ENCODE measurements around the gene CEACAM18.
A peak's percentile ranks its signal among the peaks of the same experiment; 100 is the strongest.

The CEACAM18 gene

GRCh38 chr19:51503896-51504295, 25.6 kb downstream of the CEACAM18 start:
- peak; percentile 40 for DNase-seq (ENCODE audit: low read depth)
- no peak overlapping the region for H3K4me3 ChIP-seq (ENCODE audit: low read depth, low read length)
- TF ChIP-seq CTCF (IDR thresholded peaks at IDR 0.05; ENCODE audit: low read depth, low read length) (no peak), POLR2A (IDR thresholded peaks at IDR 0.05; ENCODE audit: extremely low read depth, insufficient read length) (no peak), MYC (IDR thresholded peaks at IDR 0.05; ENCODE audit: low read depth, low read length) (no peak)
- TF ChIP-seq, protein P1, sequence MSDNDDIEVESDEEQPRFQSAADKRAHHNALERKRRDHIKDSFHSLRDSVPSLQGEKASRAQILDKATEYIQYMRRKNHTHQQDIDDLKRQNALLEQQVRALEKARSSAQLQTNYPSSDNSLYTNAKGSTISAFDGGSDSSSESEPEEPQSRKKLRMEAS (IDR thresholded peaks at IDR 0.05; ENCODE audit: low read depth, low read length), result no peak

DNA sequence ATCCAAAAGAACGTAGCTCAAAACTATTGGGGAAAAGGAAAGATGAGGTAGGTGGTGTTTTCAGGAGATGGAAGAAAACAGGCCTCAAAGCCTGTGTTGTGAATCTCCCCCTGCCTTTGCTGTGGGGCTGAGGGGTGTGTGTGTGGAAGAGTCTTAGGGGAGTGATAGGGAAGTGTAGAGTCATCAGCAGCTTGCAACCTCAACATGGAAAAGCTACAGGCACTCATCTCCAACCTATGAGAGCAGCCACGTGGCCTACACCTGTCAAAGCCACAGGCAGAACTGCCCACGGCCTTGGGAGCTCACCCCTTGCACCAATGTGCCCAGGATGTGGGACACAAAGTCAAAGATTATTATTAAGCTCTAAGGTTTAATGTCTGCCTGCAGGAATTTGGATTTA, 27.6 kb downstream of the CEACAM18 start:
- TF ChIP-seq MYC (IDR thresholded peaks at IDR 0.05; ENCODE audit: low read depth, low read length) (no peak), CTCF (IDR thresholded peaks at IDR 0.05; ENCODE audit: low read depth, low read length) (no peak), POLR2A (IDR thresholded peaks at IDR 0.05; ENCODE audit: extremely low read depth, insufficient read length) (no peak)
- TF ChIP-seq, protein P1 (IDR thresholded peaks at IDR 0.05; ENCODE audit: low read depth, low read length), result no peak
- no peak overlapping the region for H3K4me3 ChIP-seq (ENCODE audit: low read depth, low read length)
- DNase-seq (ENCODE audit: low read depth), result no peak

GRCh38 chr19:51507192-51507591, 28.9 kb downstream of the CEACAM18 start:
- H3K4me3 ChIP-seq (ENCODE audit: low read depth, low read length), result no peak overlapping the region
- no peak for TF ChIP-seq MYC (IDR thresholded peaks at IDR 0.05; ENCODE audit: low read depth, low read length)
- TF ChIP-seq CTCF (IDR thresholded peaks at IDR 0.05; ENCODE audit: low read depth, low read length), result no peak
- TF ChIP-seq POLR2A (IDR thresholded peaks at IDR 0.05; ENCODE audit: extremely low read depth, insufficient read length), result no peak
- TF ChIP-seq, protein P1 (IDR thresholded peaks at IDR 0.05; ENCODE audit: low read depth, low read length), result no peak
- no peak for DNase-seq (ENCODE audit: low read depth)

GRCh38 chr19:51507640-51508058, 29.3 kb downstream of the CEACAM18 start:
- peak; percentile 18 for DNase-seq (ENCODE audit: low read depth)
- no peak for TF ChIP-seq POLR2A (IDR thresholded peaks at IDR 0.05; ENCODE audit: extremely low read depth, insufficient read length)
- H3K4me3 ChIP-seq (ENCODE audit: low read depth, low read length), result no peak overlapping the region

- DNase-seq (ENCODE audit: low read depth), result no peak
- TF ChIP-seq, protein P1 (IDR thresholded peaks at IDR 0.05; ENCODE audit: low read depth, low read length), result no peak
- no peak for TF ChIP-seq CTCF (IDR thresholded peaks at IDR 0.05; ENCODE audit: low read depth, low read length)
- TF ChIP-seq MYC (IDR thresholded peaks at IDR 0.05; ENCODE audit: low read depth, low read length), result no peak
- TF ChIP-seq POLR2A (IDR thresholded peaks at IDR 0.05; ENCODE audit: extremely low read depth, insufficient read length), result no peak
- no peak overlapping the region for H3K4me3 ChIP-seq (ENCODE audit: low read depth, low read length)
Measured at GRCh38 chr19:51508059-51508733, 29.9 kb downstream of the CEACAM18 start.

GRCh38 chr19:51509823-51510660, 31.7 kb downstream of the CEACAM18 start:
- DNase-seq (ENCODE audit: low read depth), result no peak
- H3K4me3 ChIP-seq (ENCODE audit: low read depth, low read length), result no peak overlapping the region
- TF ChIP-seq MYC (IDR thresholded peaks at IDR 0.05; ENCODE audit: low read depth, low read length), result no peak
- TF ChIP-seq, protein P1 (IDR thresholded peaks at IDR 0.05; ENCODE audit: low read depth, low read length), result no peak
- no peak for TF ChIP-seq CTCF (IDR thresholded peaks at IDR 0.05; ENCODE audit: low read depth, low read length)
